Stomach (tissue), 4 donors: ENCODE results near the gene AKR1B15.

Experiments
- CTCF ChIP-seq, 7 experiments: fragments of 450-650 bp in 4 of 7; fragments of 200-600 bp in 3 of 7; sonication (generic) in 3 of 7; IDR thresholded peaks; one replicate each; pipeline ENCODE4 v1.5.1; 2016 to 2019; ENCODE audit warnings: antibody characterized with exemption in 7 of 7, control low read depth in 2 of 7, mild to moderate bottlenecking in 1 of 7
- EP300 ChIP-seq: sonication (generic); formaldehyde crosslinking; IDR thresholded peaks from one replicate; pipeline ENCODE4 v1.6.1; 2017; ENCODE audit warnings: antibody characterized with exemption
- POLR2AphosphoS5 ChIP-seq, 3 donors: sonication (generic); formaldehyde crosslinking; IDR thresholded peaks; one replicate each; pipeline ENCODE4 v1.6.1; 2016; ENCODE audit warnings: antibody characterized with exemption in 3 of 3

- TF ChIP-seq CTCF (IDR thresholded peaks at IDR 0.05) (no peak), EP300 (no peak), POLR2AphosphoS5 (IDR thresholded peaks at IDR 0.05) (no peak)
Observed at GRCh38 chr7:134625550-134625949, 76.6 kb downstream of the AKR1B15 start.
